H1 (cell line): ENCODE data around the gene MEN1. TPM values are rescaled to one million over a fixed set of nuclear protein-coding genes. Genes with fewer than 3 reads are reported as not detected.

Experiments used
- CTCF ChIA-PET: fragments of 300-600 bp; sonication (Branson Sonifier 250); formaldehyde crosslinking; loops from one replicate; lab custom pipeline; 2021; ENCODE audit not compliant: partially characterized antibody; lab: Charles Lee
- POLR2A ChIA-PET: fragments of 300-600 bp; sonication (Branson Sonifier 250); formaldehyde crosslinking; loops from one replicate; lab custom pipeline; 2021; ENCODE audit warnings: inconsistent platforms; ENCODE audit not compliant: partially characterized antibody; lab: Charles Lee
- DNase-seq, 2 experiments: peaks; one replicate each; pipeline versions ENCODE4 v3.0.0 to v3.0.0-alpha.2; 2010 to 2022; ENCODE audit warnings: low spot score in 2 of 2, low read depth in 1 of 2, mixed read lengths in 1 of 2
- FAIRE-seq: peaks from 2 replicates; lab custom pipeline; 2011; peaks lifted over from hg19 to GRCh38; lab: Jason Lieb, UNC
- H2AFZ ChIP-seq: 2 replicates; pipeline ENCODE4 v1.8.1; 2012; ENCODE audit warnings: low read length, inconsistent platforms
- H2AK5ac ChIP-seq: 2 replicates; pipeline ENCODE4 v1.6.1; 2013; ENCODE audit warnings: low read depth, low read length
- H2BK120ac ChIP-seq: replicated peaks from 2 replicates; pipeline ENCODE3; 2013; ENCODE audit warnings: low read depth, low read length, inconsistent platforms
- H2BK12ac ChIP-seq: 2 replicates; pipeline ENCODE4 v1.6.1; 2013; ENCODE audit warnings: low read depth, low read length
- H2BK15ac ChIP-seq: 2 replicates; pipeline ENCODE4 v1.6.1; 2013; ENCODE audit warnings: low read length
- H2BK20ac ChIP-seq: 2 replicates; pipeline ENCODE4 v1.6.1; 2013; ENCODE audit warnings: low read length
- H2BK5ac ChIP-seq: 2 replicates; pipeline ENCODE4 v1.6.1; 2013; ENCODE audit warnings: low read depth, low read length
- H3K14ac ChIP-seq: 2 replicates; pipeline ENCODE4 v1.6.1; 2013; ENCODE audit warnings: inconsistent platforms; ENCODE audit not compliant: insufficient read length
- H3K18ac ChIP-seq: 2 replicates; pipeline ENCODE4 v1.6.1; 2013; ENCODE audit warnings: low read length; ENCODE audit errors: extremely low read depth
- H3K23ac ChIP-seq: 2 replicates; pipeline ENCODE4 v1.6.1; 2013; ENCODE audit warnings: inconsistent platforms; ENCODE audit not compliant: insufficient read length
- H3K23me2 ChIP-seq: 2 replicates; pipeline ENCODE4 v1.6.1; 2013; ENCODE audit warnings: low read depth, low read length
- H3K27ac ChIP-seq: 2 replicates; pipeline ENCODE4 v1.6.1; 2011; ENCODE audit warnings: low read depth, low read length, inconsistent platforms
- H3K27me3 ChIP-seq, 4 experiments: replicated peaks in 1 of 4; 1 replicate in 1 of 4; 2 replicates in 3 of 4; pipeline versions ENCODE4 v1.6.1 to v1.8.1; 2011 to 2013; ENCODE audit warnings: low read length in 3 of 4, mild to moderate bottlenecking in 3 of 4, inconsistent platforms in 2 of 4, mixed read lengths in 2 of 4, moderate library complexity in 1 of 4; ENCODE audit not compliant: control insufficient read depth in 3 of 4, insufficient read depth in 3 of 4; ENCODE audit errors: extremely low read depth in 1 of 4
- H3K36me3 ChIP-seq, 4 experiments: 2 replicates each; pipeline versions ENCODE4 v1.6.1 to v1.8.1; 2011 to 2013; ENCODE audit warnings: mild to moderate bottlenecking in 4 of 4, low read length in 3 of 4, moderate library complexity in 2 of 4, control low read depth in 1 of 4, inconsistent platforms in 1 of 4; ENCODE audit not compliant: insufficient read depth in 4 of 4, control insufficient read depth in 2 of 4
- H3K4ac ChIP-seq: replicated peaks from 2 replicates; pipeline ENCODE3; 2013; ENCODE audit warnings: low read length, low read depth, mixed read lengths, inconsistent platforms; ENCODE audit not compliant: insufficient read length
- H3K4me1 ChIP-seq, 4 experiments: replicated peaks in 1 of 4; 1 replicate in 1 of 4; 2 replicates in 3 of 4; pipeline versions ENCODE4 v1.6.1 to v1.8.1; 2011 to 2013; ENCODE audit warnings: low read length in 3 of 4, inconsistent platforms in 2 of 4, mixed read lengths in 1 of 4; ENCODE audit not compliant: insufficient read depth in 4 of 4, control insufficient read depth in 3 of 4
- H3K4me2 ChIP-seq, 2 experiments: 2 replicates each; pipeline versions ENCODE4 v1.6.1 to v1.8.1; 2011 to 2013; ENCODE audit warnings: low read depth in 2 of 2, low read length in 2 of 2, control low read depth in 1 of 2, inconsistent platforms in 1 of 2, mild to moderate bottlenecking in 1 of 2; ENCODE audit not compliant: insufficient read depth in 1 of 2
- H3K4me3 ChIP-seq, 4 experiments: fragments of 200-600, 300-600 bp in 1 of 4; sonication (generic), shearing (Covaris generic), sonication (Bioruptor Twin) in 1 of 4; 2 replicates each; pipeline versions ENCODE4 v1.5.1 to v1.8.1; 2011 to 2016; ENCODE audit warnings: low read length in 4 of 4, low read depth in 3 of 4, control low read depth in 2 of 4, inconsistent platforms in 2 of 4, mild to moderate bottlenecking in 2 of 4, mixed read lengths in 1 of 4, moderate library complexity in 1 of 4; ENCODE audit not compliant: insufficient read depth in 2 of 4; ENCODE audit errors: extremely low read depth in 1 of 4
- H3K56ac ChIP-seq: replicated peaks from 2 replicates; pipeline ENCODE3; 2013; ENCODE audit warnings: low read depth, mild to moderate bottlenecking, mixed read lengths, low read length, inconsistent platforms; ENCODE audit not compliant: insufficient read length
- H3K79me1 ChIP-seq: 2 replicates; pipeline ENCODE4 v1.6.1; 2013; ENCODE audit warnings: low read depth, low read length, control low read depth
- H3K79me2 ChIP-seq, 2 experiments: 2 replicates each; pipeline versions ENCODE4 v1.6.1 to v1.8.1; 2012 to 2013; ENCODE audit warnings: low read length in 2 of 2, mild to moderate bottlenecking in 2 of 2, inconsistent platforms in 1 of 2; ENCODE audit not compliant: insufficient read depth in 2 of 2, control insufficient read depth in 1 of 2
- H3K9ac ChIP-seq, 4 experiments: replicated peaks in 1 of 4; 1 replicate in 1 of 4; 2 replicates in 3 of 4; pipeline versions ENCODE4 v1.6.1 to v1.8.1; 2011 to 2013; ENCODE audit warnings: low read depth in 3 of 4, low read length in 3 of 4, control low read depth in 2 of 4, mild to moderate bottlenecking in 2 of 4, moderate library complexity in 2 of 4, inconsistent platforms in 1 of 4; ENCODE audit errors: extremely low read depth in 1 of 4
- H3K9me3 ChIP-seq, 2 experiments: 2 replicates each; pipeline versions ENCODE4 v1.6.1 to v1.8.1; 2012 to 2013; ENCODE audit warnings: mild to moderate bottlenecking in 2 of 2, moderate library complexity in 2 of 2, control low read depth in 1 of 2, inconsistent platforms in 1 of 2, low read depth in 1 of 2, low read length in 1 of 2, mixed read lengths in 1 of 2; ENCODE audit not compliant: insufficient read depth in 2 of 2
- H4K20me1 ChIP-seq, 2 experiments: replicated peaks in 1 of 2; 2 replicates each; pipeline versions ENCODE3 to v1.8.1; 2011 to 2013; ENCODE audit warnings: inconsistent platforms in 2 of 2, low read length in 2 of 2, mild to moderate bottlenecking in 1 of 2; ENCODE audit not compliant: insufficient read depth in 2 of 2, control insufficient read depth in 1 of 2
- H4K5ac ChIP-seq: 2 replicates; pipeline ENCODE4 v1.6.1; 2013; ENCODE audit warnings: low read length, low read depth, mixed read lengths, inconsistent platforms; ENCODE audit not compliant: insufficient read length
- H4K8ac ChIP-seq: 2 replicates; pipeline ENCODE4 v1.8.0; 2013; ENCODE audit warnings: mild to moderate bottlenecking, moderate library complexity, low read length, inconsistent platforms; ENCODE audit not compliant: insufficient read depth; ENCODE audit errors: extremely low read depth
- H4K91ac ChIP-seq: replicated peaks from 2 replicates; pipeline ENCODE3; 2013; ENCODE audit warnings: low read length, mixed read lengths, inconsistent platforms; ENCODE audit not compliant: insufficient read length
- ASH2L ChIP-seq: fragments of 200-600, 300-600 bp; sonication (generic); IDR thresholded peaks from one replicate; pipeline ENCODE4 v1.7.1; 2017; ENCODE audit warnings: low read length
- ATF3 ChIP-seq: IDR thresholded peaks from 2 replicates; pipeline ENCODE4 v1.6.1; 2011; ENCODE audit warnings: low read depth, mild to moderate bottlenecking, low read length; ENCODE audit not compliant: insufficient read depth
- BRCA1 ChIP-seq: IDR thresholded peaks from 2 replicates; pipeline ENCODE4 v1.6.1; 2012; ENCODE audit warnings: low read depth, low read length, improper control_type of control experiment
- CREB1 ChIP-seq: IDR thresholded peaks from 2 replicates; pipeline ENCODE4 v1.6.1; 2012; ENCODE audit warnings: inconsistent platforms
- EGR1 ChIP-seq: IDR thresholded peaks from 2 replicates; pipeline ENCODE4 v1.6.1; 2011; ENCODE audit warnings: low read depth, low read length, borderline replicate concordance
- JUND ChIP-seq: IDR thresholded peaks from 2 replicates; pipeline ENCODE4 v1.6.1; 2011; ENCODE audit warnings: mild to moderate bottlenecking, improper control_type of control experiment, low read length
- WGBS, 2 experiments: shearing (Covaris generic) in 1 of 2; methylation state at CpG; one replicate each; pipeline versions ENCODE4 v1.1.6 to v1.1.7; 2013 to 2015; ENCODE audit warnings: low lambda C conversion rate in 2 of 2, mixed read lengths in 2 of 2, inconsistent platforms in 1 of 2, low coverage in 1 of 2, missing lambda C conversion rate in 1 of 2; ENCODE audit not compliant: insufficient replicate concordance in 2 of 2, insufficient coverage in 1 of 2, insufficient read length in 1 of 2; ENCODE audit errors: extremely low coverage in 1 of 2, missing lambda C conversion rate in 1 of 2; 5-methylcytosine and 5-hydroxymethylcytosine counted together
- polyA plus RNA-seq, 7 experiments: library from polyadenylated mRNA; depleted of rRNA in 3 of 7; stranded (reverse) in 5 of 7; unstranded in 2 of 7; fragments of >200 nt in 5 of 7; fragments of 200-250 nt in 2 of 7; gene quantifications; 1 replicate in 5 of 7; 2 replicates in 1 of 7; 4 replicates in 1 of 7; pipeline versions ENCODE4 v1.2.1 to v1.2.3, GENCODE V29; 2011 to 2013; ENCODE audit warnings: missing spikeins in 2 of 7, mixed read lengths in 2 of 7
- total RNA-seq: library from RNA; stranded (reverse); fragmentation: NEBNext Ultra II Directional; extraction: Animal tissue kit (Norgen Biotek cat#: 25700); gene quantifications from 2 replicates; pipeline ENCODE4 v1.2.1, GENCODE V29; 2021

MEN1 gene
- total and polyA plus RNA-seq, 2 of the 8 experiments (the other 6 are each of a cell fraction or from before 2014, with no cell fraction given) = 47.2 to 56.3 TPM

DNA sequence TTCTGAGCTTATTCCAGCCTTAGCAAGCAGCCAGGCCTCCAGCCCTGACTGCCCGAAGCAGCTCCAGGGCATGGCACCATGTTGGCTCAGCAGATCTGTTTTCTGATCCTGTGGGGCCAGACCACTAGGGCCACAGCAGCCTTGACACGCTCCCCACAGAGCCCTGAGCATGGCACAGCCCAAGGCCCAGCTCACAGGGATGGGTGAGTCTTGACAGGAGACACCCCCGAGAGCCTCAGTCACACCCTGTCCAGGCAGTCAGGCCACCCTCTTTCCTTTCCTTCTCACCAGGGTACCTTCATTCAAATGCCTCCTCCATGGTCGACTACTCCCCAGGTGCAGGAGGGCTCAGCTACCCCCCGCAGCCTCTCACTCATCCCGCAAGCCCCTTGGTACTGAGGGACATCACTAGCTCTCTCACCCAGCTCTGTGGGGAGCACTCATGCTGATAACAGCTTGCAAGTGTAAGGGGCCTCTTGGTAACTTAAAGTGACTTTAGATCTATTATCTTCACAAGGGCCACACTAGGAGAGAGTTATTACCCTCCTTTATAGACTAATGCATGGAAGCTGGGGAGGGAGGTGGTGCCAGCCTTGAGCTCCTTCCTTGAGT, 38.0 kb upstream of the MEN1 start:
- Histone ChIP-seq H3K4me2 (no peak overlapping the region), H2BK120ac (no peak overlapping the region), H3K18ac (no peak overlapping the region), H3K4me3 (no peak overlapping the region), H3K23ac (no peak overlapping the region), H3K4me1 (peaks cover 0 to 26% (median 9%) of the 10 kb centered on the region in 4 experiments; a peak in 6 of 7 replicates), H3K27me3 (no peaks in the 10 kb centered on the region), H3K79me1 (no peaks in the 10 kb centered on the region; the same call in 1 of the 2 replicates), H3K9me3 (no peaks in the 10 kb centered on the region), H2BK5ac (no peak overlapping the region)
- DNase-seq = no peak
- no peak for TF ChIP-seq BRCA1
- no peak for TF ChIP-seq ASH2L
- no peak for TF ChIP-seq JUND
- no peak for TF ChIP-seq EGR1
- no peak for TF ChIP-seq CREB1
- no peak for TF ChIP-seq ATF3
- TF ChIP-seq, all 59 proteins: peak for 0
- peak overlapping the region; percentile 66; the same call in 1 of the 2 replicates for H2AK5ac ChIP-seq
- peaks cover 0 to 3% of the 10 kb centered on the region in 2 experiments; a peak in 1 of 4 replicates for H3K79me2 ChIP-seq
- peak overlapping the region; percentile 60; the same call in 1 of the 2 replicates for H2BK12ac ChIP-seq
- no peak overlapping the region for H3K4ac ChIP-seq
- no peak overlapping the region for H3K9ac ChIP-seq
- ChIA-PET POLR2A (interaction anchor here (0.6 to 25.7 kb wide), 8 partner anchors 16 to 266 kb away, joined by 3 to 408 read pairs (median 4); partner anchors contain the start of genes ARL2 and EHD1), CTCF (interaction anchor here (0.8 to 32.3 kb wide), 50 partner anchors 9 to 1434 kb away, joined by 3 to 1058 read pairs (median 5); partner anchors contain the start of genes ARL2, ATG2A, BATF2 and CDC42EP2)
- no peak overlapping the region for H2BK20ac ChIP-seq
- no peaks in the 10 kb centered on the region for H3K36me3 ChIP-seq
- H3K23me2 ChIP-seq = peaks cover 5% of the 10 kb centered on the region
- H4K5ac ChIP-seq = no peak overlapping the region
- H3K27ac ChIP-seq = no peak overlapping the region
- no peak overlapping the region; the same call in 1 of the 2 replicates for H2AFZ ChIP-seq
- FAIRE-seq = no peak
- H3K14ac ChIP-seq = no peak overlapping the region
- H2BK15ac ChIP-seq = peak overlapping the region; percentile 81; the same call in 1 of the 2 replicates
- WGBS, 2 experiments = 86% methylated on average over 6 of the region's 6 CpGs; no CpG with 5 or more reads in 1 of the 2 experiments
- H4K8ac ChIP-seq = no peak overlapping the region; the same call in 1 of the 2 replicates
- no peak overlapping the region for H4K91ac ChIP-seq
- no peak overlapping the region for H3K56ac ChIP-seq
- peaks cover 0 to 2% of the 10 kb centered on the region in 2 experiments for H4K20me1 ChIP-seq
